GM23338 (cell line): ENCODE results near the gene TMEM132D. TPM values are rescaled to one million over a fixed set of nuclear protein-coding genes. Genes with fewer than 3 reads are reported as not detected.

Experiments
- ATAC-seq: fragments of 200-7000 bp; cut with Tn5 transposase; 3 replicates; pipeline ENCODE4 v1.9.1; 2020
- DNase-seq: peaks from one replicate; pipeline ENCODE4 v3.0.0-alpha.2; 2015; ENCODE audit warnings: low spot score
- H2AFZ ChIP-seq: fragments of 200-600 bp; sonication (generic); 2 replicates; pipeline ENCODE4 v1.8.0; 2016; ENCODE audit warnings: antibody characterized with exemption, mild to moderate bottlenecking, moderate library complexity
- H3F3A ChIP-seq: fragments of 200-600 bp; sonication (generic); replicated peaks from 2 replicates; pipeline ENCODE4 v1.8.0; 2017; ENCODE audit warnings: antibody characterized with exemption, mixed run types, low read depth
- H3K27ac ChIP-seq: fragments of 200-600 bp; sonication (generic); 2 replicates; pipeline ENCODE4 v1.6.1; 2016; ENCODE audit warnings: low read depth
- H3K27me3 ChIP-seq: fragments of 200-600 bp; sonication (generic); 2 replicates; pipeline ENCODE4 v1.8.0; 2016; ENCODE audit warnings: mild to moderate bottlenecking, mixed run types, moderate library complexity; ENCODE audit not compliant: insufficient read depth
- H3K36me3 ChIP-seq: fragments of 200-600 bp; sonication (generic); 2 replicates; pipeline ENCODE4 v1.8.0; 2016; ENCODE audit warnings: mild to moderate bottlenecking; ENCODE audit not compliant: insufficient read depth
- H3K4me1 ChIP-seq: fragments of 200-600 bp; sonication (generic); 2 replicates; pipeline ENCODE4 v1.8.0; 2016; ENCODE audit warnings: mild to moderate bottlenecking, moderate library complexity; ENCODE audit not compliant: insufficient read depth
- H3K4me2 ChIP-seq: fragments of 200-600 bp; sonication (generic); 2 replicates; pipeline ENCODE4 v1.7.1; 2017; ENCODE audit warnings: mixed run types
- H3K4me3 ChIP-seq: fragments of 200-600 bp; sonication (generic); 2 replicates; pipeline ENCODE4 v1.6.1; 2016; ENCODE audit warnings: mixed run types
- H3K79me2 ChIP-seq: fragments of 200-600 bp; sonication (generic); replicated peaks from 2 replicates; pipeline ENCODE4 v1.8.0; 2017; ENCODE audit warnings: mild to moderate bottlenecking; ENCODE audit not compliant: insufficient read depth
- H3K9me2 ChIP-seq: fragments of 200-600 bp; sonication (generic); 2 replicates; pipeline ENCODE4 v1.8.0; 2017; ENCODE audit not compliant: insufficient read depth
- H4K20me1 ChIP-seq: fragments of 200-600 bp; sonication (generic); replicated peaks from 2 replicates; pipeline ENCODE4 v1.8.0; 2017; ENCODE audit warnings: mild to moderate bottlenecking; ENCODE audit not compliant: insufficient read depth
- H3K27ac Mint-ChIP-seq: 2 replicates; pipeline ENCODE4 v1.8.0; 2020; ENCODE audit warnings: inconsistent platforms, mild to moderate bottlenecking, moderate library complexity, mixed read lengths
- H3K27me3 Mint-ChIP-seq: 3 replicates; pipeline ENCODE4 v1.8.0; 2022; ENCODE audit warnings: low read depth, mild to moderate bottlenecking, moderate library complexity, mixed read lengths, inconsistent platforms; ENCODE audit not compliant: insufficient read depth, poor library complexity
- H3K36me3 Mint-ChIP-seq: 3 replicates; pipeline ENCODE4 v1.8.0; 2021; ENCODE audit warnings: low read depth, mild to moderate bottlenecking, inconsistent platforms, moderate library complexity, mixed read lengths
- H3K4me1 Mint-ChIP-seq: 3 replicates; pipeline ENCODE4 v1.8.0; 2020; ENCODE audit warnings: mild to moderate bottlenecking, inconsistent platforms, mixed read lengths
- H3K4me3 Mint-ChIP-seq: 3 replicates; pipeline ENCODE4 v1.8.0; 2021; ENCODE audit warnings: moderate library complexity, mild to moderate bottlenecking, inconsistent platforms, mixed read lengths
- H3K9me3 Mint-ChIP-seq: 3 replicates; pipeline ENCODE4 v1.8.0; 2020; ENCODE audit warnings: moderate library complexity, mild to moderate bottlenecking, inconsistent platforms, mixed read lengths
- CREB1 ChIP-seq: fragments of 250-450 bp; sonication (Bioruptor Pico); IDR thresholded peaks from 2 replicates; pipeline ENCODE4 v1.5.0; 2020; ENCODE audit warnings: low read depth, mild to moderate bottlenecking, moderate library complexity
- CTCF ChIP-seq, 2 experiments: fragments of 200-600 bp in 1 of 2; sonication (generic) in 1 of 2; conservative IDR thresholded peaks; 2 replicates each; pipeline versions ENCODE4 v1.5.1 to v1.6.1; 2016 to 2017; ENCODE audit warnings: antibody characterized with exemption in 2 of 2, low read depth in 2 of 2, mild to moderate bottlenecking in 2 of 2, moderate library complexity in 1 of 2
- ETS1 ChIP-seq: IDR thresholded peaks from 2 replicates; pipeline ENCODE4 v1.6.1; 2016; ENCODE audit warnings: antibody characterized with exemption
- EZH2phosphoT487 ChIP-seq: fragments of 200-600 bp; sonication (generic); IDR thresholded peaks from one replicate; pipeline ENCODE4 v1.8.1; 2018; ENCODE audit warnings: antibody characterized with exemption; ENCODE audit not compliant: unreplicated experiment
- JUNB ChIP-seq: IDR thresholded peaks from one replicate; pipeline ENCODE4 v1.6.1; 2016; ENCODE audit warnings: antibody characterized with exemption; ENCODE audit not compliant: unreplicated experiment
- NANOG ChIP-seq: IDR thresholded peaks from 2 replicates; pipeline ENCODE4 v1.6.1; 2016; ENCODE audit warnings: antibody characterized with exemption, borderline replicate concordance
- POLR2AphosphoS5 ChIP-seq: IDR thresholded peaks from 2 replicates; pipeline ENCODE4 v1.6.1; 2016; ENCODE audit warnings: antibody characterized with exemption, low read depth
- REST ChIP-seq: IDR thresholded peaks from one replicate; pipeline ENCODE4 v1.6.1; 2018; ENCODE audit warnings: antibody characterized with exemption; ENCODE audit not compliant: unreplicated experiment
- STAT1 ChIP-seq: IDR thresholded peaks from one replicate; pipeline ENCODE4 v1.6.1; 2016; ENCODE audit warnings: antibody characterized with exemption; ENCODE audit not compliant: unreplicated experiment
- ZNF114 ChIP-seq: fragments of 250-450 bp; sonication (Bioruptor Pico); IDR thresholded peaks from 2 replicates; pipeline ENCODE4 v1.5.0; 2020; ENCODE audit warnings: mild to moderate bottlenecking, moderate library complexity
- ZNF331 ChIP-seq: fragments of 250-450 bp; sonication (Bioruptor Pico); IDR thresholded peaks from 2 replicates; pipeline ENCODE4 v1.5.0; 2020; ENCODE audit warnings: low read depth, mild to moderate bottlenecking, moderate library complexity
- ZNF462 ChIP-seq: fragments of 250-450 bp; sonication (Bioruptor Pico); IDR thresholded peaks from 2 replicates; pipeline ENCODE4 v1.5.0; 2020; ENCODE audit warnings: mild to moderate bottlenecking, moderate library complexity
- polyA plus RNA-seq: library from polyadenylated mRNA; unstranded; fragments of >200 nt; fragmentation: Nextera tagmentation; extraction: Ambion mirVana; gene quantifications from 2 replicates; pipeline ENCODE4 v1.2.1, GENCODE V29; 2016
- total RNA-seq: library from RNA; depleted of rRNA; stranded (reverse); fragments of >200 nt; shearing (Covaris generic); gene quantifications from 2 replicates; pipeline ENCODE4 v1.2.3, GENCODE V29; 2014

TMEM132D gene
- total and polyA plus RNA-seq, 2 experiments from 2014 or later = 0.44 to 5.3 TPM

- TF ChIP-seq ZNF462 = no peak
- TF ChIP-seq CREB1 (CRISPR knock-in tag) = no peak
- no peak for TF ChIP-seq ZNF114 (CRISPR knock-in tag)
- TF ChIP-seq ZNF331 (CRISPR knock-in tag) = no peak
Measured at GRCh38 chr12:129579879-129580278, 323.9 kb downstream of the TMEM132D start (continued).

- Histone ChIP-seq H3K36me3 (no peaks in the 10 kb centered on the region), H3K4me1 (no peaks in the 10 kb centered on the region), H3K27ac (no peak overlapping the region), H4K20me1 (no peaks in the 10 kb centered on the region), H3K4me2 (no peak overlapping the region), H3F3A (no peaks in the 10 kb centered on the region), H3K79me2 (no peaks in the 10 kb centered on the region), H2AFZ (no peak overlapping the region), H3K9me2 (no peaks in the 10 kb centered on the region), H3K27me3 (no peaks in the 10 kb centered on the region), H3K4me3 (no peak overlapping the region)
- H3K36me3 Mint-ChIP-seq = peaks cover 38% of the 10 kb centered on the region
- H3K4me3 Mint-ChIP-seq = no peak overlapping the region
- no peak overlapping the region for H3K27ac Mint-ChIP-seq
- DNase-seq (no peak), ATAC-seq (no peak)
- no peaks in the 10 kb centered on the region for H3K27me3 Mint-ChIP-seq
- no peaks in the 10 kb centered on the region for H3K4me1 Mint-ChIP-seq
- H3K9me3 Mint-ChIP-seq = peaks cover 94% of the 10 kb centered on the region
- no peak for TF ChIP-seq CTCF (conservative IDR thresholded peaks at IDR 0.05; ENCODE audit: low read depth in 2 of 2)
- no peak for TF ChIP-seq CREB1 (CRISPR knock-in tag)
- TF ChIP-seq STAT1 = no peak
- TF ChIP-seq REST = no peak
- TF ChIP-seq NANOG = no peak
- no peak for TF ChIP-seq ETS1
- TF ChIP-seq POLR2AphosphoS5 = no peak
- TF ChIP-seq ZNF114 (CRISPR knock-in tag) = no peak
- no peak for TF ChIP-seq JUNB
- no peak for TF ChIP-seq ZNF331 (CRISPR knock-in tag)
- no peak for TF ChIP-seq EZH2phosphoT487
Measured at GRCh38 chr12:129571901-129572494, 331.8 kb downstream of the TMEM132D start.
